IPS-11a (cell line): ENCODE data around the gene TCF25.

ENCODE experiments used
- H3K4me3 ChIP-seq: one replicate; pipeline ENCODE4 v1.5.1; 2013; ENCODE audit warnings: low read depth, low read length, control low read depth

The TCF25 gene

GRCh38 chr16:89843409-89844350 is 29.7 kb upstream of the TCF25 start:
- H3K4me3 ChIP-seq = no peak overlapping the region

GRCh38 chr16:89844739-89845339 is 28.6 kb upstream of the TCF25 start:
- H3K4me3 ChIP-seq = no peak overlapping the region

- no peak overlapping the region for H3K4me3 ChIP-seq
These were observed 28.0 kb upstream of the TCF25 start for GRCh38 chr16:89845417-89845816.

GRCh38 chr16:89847051-89847939 is 26.1 kb upstream of the TCF25 start:
- H3K4me3 ChIP-seq = no peak overlapping the region

- H3K4me3 ChIP-seq = no peak overlapping the region
These were observed 25.5 kb upstream of the TCF25 start for GRCh38 chr16:89847940-89848297.

- H3K4me3 ChIP-seq = no peak overlapping the region
These were observed 24.4 kb upstream of the TCF25 start for GRCh38 chr16:89848974-89849373.

GRCh38 chr16:89853306-89853993 is 19.9 kb upstream of the TCF25 start:
- H3K4me3 ChIP-seq = no peak overlapping the region

- H3K4me3 ChIP-seq = no peak overlapping the region
These were observed 18.0 kb upstream of the TCF25 start for GRCh38 chr16:89855301-89855945.

GRCh38 chr16:89855986-89856385 is 17.4 kb upstream of the TCF25 start:
- no peak overlapping the region for H3K4me3 ChIP-seq

- no peak overlapping the region for H3K4me3 ChIP-seq
These were observed 14.3 kb upstream of the TCF25 start for GRCh38 chr16:89858973-89859614.

- H3K4me3 ChIP-seq = no peak overlapping the region
These were observed 13.8 kb upstream of the TCF25 start for GRCh38 chr16:89859615-89860007.

GRCh38 chr16:89860747-89861304 is 12.6 kb upstream of the TCF25 start:
- no peak overlapping the region for H3K4me3 ChIP-seq

GRCh38 chr16:89861648-89862047 is 11.7 kb upstream of the TCF25 start:
- no peak overlapping the region for H3K4me3 ChIP-seq

GRCh38 chr16:89862732-89863131 is 10.7 kb upstream of the TCF25 start:
- H3K4me3 ChIP-seq = no peak overlapping the region

GRCh38 chr16:89863741-89864526 is 9.5 kb upstream of the TCF25 start:
- H3K4me3 ChIP-seq = no peak overlapping the region

GRCh38 chr16:89864527-89864820 is 8.9 kb upstream of the TCF25 start:
- no peak overlapping the region for H3K4me3 ChIP-seq

- no peak overlapping the region for H3K4me3 ChIP-seq
These were observed 5.5 kb upstream of the TCF25 start for GRCh38 chr16:89867918-89868317.

GRCh38 chr16:89869911-89870310 is 3.5 kb upstream of the TCF25 start:
- H3K4me3 ChIP-seq = no peak overlapping the region

- H3K4me3 ChIP-seq = no peak overlapping the region
These were observed 3.0 kb upstream of the TCF25 start for GRCh38 chr16:89870440-89870839.
